UCSD-AML1 (cell line): ENCODE results near the gene SMOC2.

Experiments used
- DNase-seq: peaks from one replicate; lab custom pipeline; 2025; ENCODE audit not compliant: unreplicated experiment; lab: John Stamatoyannopoulos, UW

The SMOC2 gene

GRCh38 chr6:168648240-168649125 lies 207.5 kb downstream of the SMOC2 start:
- DNase-seq = no peak

- no peak for DNase-seq
Observed at GRCh38 chr6:168649209-168649608, 208.2 kb downstream of the SMOC2 start.

- DNase-seq = no peak
Observed at GRCh38 chr6:168650671-168651111, 209.7 kb downstream of the SMOC2 start.

GRCh38 chr6:168655462-168656152 lies 214.6 kb downstream of the SMOC2 start:
- no peak for DNase-seq

DNA sequence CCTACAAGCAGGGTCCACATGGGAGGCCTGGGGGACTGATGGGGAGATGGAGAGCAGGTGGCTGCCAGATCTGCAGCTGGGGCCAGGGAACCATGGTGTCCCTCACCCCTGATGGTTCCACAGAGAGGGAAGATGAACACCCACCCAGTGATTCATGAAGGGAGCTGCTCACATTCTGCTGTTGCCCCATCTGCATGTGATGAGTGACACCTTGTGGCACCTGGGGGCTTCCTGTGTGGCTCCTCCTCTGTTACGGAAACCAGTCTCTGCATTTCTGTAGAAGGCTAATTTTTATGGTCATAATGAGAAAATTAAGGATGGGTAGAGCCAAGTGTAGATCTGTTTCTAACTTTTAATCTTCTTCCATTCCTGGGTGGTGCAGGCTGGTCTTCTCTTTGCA lies 217.1 kb downstream of the SMOC2 start:
- DNase-seq = no peak

DNA sequence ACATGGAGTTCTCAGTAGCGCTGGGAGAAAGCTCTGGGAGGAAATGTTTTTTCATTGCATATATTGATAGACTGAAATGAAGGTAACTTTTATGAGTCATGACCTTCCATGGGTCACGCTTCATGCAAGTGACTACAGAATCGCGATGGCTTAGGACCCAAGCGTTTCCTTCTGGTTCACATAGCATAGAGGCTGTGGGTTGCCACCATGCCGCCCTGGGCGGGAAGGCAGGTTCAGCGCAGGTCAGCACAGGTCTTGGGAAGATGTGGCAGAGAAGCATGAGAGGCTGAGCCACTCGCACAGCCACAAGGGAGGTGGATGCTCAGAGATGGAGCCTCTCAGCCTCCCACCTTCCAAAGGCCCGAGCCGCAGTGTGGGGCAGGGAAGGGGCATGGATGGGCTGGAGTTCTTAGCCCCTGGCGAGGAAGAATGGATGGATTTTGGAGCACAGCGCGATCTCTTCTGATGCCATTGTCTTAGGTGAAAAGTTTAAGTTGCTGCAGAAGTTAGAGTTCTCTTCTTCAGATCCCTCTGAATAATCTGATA lies 219.5 kb downstream of the SMOC2 start:
- DNase-seq = no peak

GRCh38 chr6:168662301-168662936 lies 221.4 kb downstream of the SMOC2 start:
- DNase-seq = no peak

DNA sequence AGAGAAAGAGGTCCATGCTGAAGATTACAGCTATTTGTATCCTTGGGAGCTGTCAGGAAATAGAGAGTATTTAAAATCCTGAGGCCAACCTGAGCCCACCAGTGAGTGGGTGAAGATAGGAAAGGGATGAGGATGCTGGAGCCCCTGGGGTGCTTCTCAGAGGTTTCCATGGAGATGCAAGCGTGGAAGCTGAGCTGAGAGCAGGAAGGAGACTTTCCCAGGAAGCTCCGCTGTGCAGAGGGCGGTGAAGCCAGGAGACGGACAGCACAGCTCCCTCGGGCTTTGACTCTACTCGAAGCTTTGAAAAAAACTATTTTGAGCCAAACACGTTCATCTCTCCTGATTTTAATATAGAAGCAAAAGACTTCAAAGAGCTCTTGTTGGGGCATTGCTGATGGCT lies 222.1 kb downstream of the SMOC2 start:
- DNase-seq = no peak

- DNase-seq = no peak
Observed at GRCh38 chr6:168664956-168665355, 224.0 kb downstream of the SMOC2 start.

- no peak for DNase-seq
Observed at GRCh38 chr6:168666170-168666569, 225.2 kb downstream of the SMOC2 start.

DNA sequence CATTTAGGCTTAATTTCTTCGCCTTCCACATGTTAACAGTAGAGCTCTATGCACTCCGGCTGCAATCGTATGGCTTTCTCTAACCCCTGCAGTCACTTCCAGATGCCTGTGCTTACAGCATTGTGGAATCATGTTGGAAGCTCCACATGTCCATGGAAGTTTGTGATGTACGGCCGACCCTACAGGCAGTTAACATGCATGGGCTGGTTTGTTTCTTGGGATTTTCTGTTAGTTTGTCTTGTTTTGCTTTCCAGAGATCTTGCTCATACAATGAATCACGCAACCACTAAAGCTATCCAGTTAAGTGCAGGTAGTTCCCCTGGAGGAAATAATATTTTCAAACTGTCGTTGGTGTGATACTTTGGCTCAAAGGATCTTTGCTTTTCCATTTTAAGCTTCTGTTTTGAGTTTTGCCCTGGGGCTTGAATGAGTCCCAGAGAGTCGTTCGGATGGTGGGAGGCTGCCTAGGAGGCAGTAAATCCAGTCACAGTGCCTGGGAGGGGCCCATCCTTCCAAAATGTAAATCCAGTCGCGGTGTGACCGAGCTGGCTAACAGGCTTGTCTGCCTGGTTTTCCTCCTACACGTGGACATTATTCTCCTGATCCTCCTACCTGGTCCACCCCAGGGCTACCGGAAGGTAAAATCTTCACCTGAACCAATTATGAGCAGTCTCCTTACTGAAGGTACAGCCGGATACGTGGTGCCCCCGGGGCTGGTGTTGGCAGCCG lies 225.9 kb downstream of the SMOC2 start:
- no peak for DNase-seq

GRCh38 chr6:168667428-168667805 lies 226.4 kb downstream of the SMOC2 start:
- no peak for DNase-seq

- no peak for DNase-seq
Observed at GRCh38 chr6:168670401-168670985, 229.5 kb downstream of the SMOC2 start.

DNA sequence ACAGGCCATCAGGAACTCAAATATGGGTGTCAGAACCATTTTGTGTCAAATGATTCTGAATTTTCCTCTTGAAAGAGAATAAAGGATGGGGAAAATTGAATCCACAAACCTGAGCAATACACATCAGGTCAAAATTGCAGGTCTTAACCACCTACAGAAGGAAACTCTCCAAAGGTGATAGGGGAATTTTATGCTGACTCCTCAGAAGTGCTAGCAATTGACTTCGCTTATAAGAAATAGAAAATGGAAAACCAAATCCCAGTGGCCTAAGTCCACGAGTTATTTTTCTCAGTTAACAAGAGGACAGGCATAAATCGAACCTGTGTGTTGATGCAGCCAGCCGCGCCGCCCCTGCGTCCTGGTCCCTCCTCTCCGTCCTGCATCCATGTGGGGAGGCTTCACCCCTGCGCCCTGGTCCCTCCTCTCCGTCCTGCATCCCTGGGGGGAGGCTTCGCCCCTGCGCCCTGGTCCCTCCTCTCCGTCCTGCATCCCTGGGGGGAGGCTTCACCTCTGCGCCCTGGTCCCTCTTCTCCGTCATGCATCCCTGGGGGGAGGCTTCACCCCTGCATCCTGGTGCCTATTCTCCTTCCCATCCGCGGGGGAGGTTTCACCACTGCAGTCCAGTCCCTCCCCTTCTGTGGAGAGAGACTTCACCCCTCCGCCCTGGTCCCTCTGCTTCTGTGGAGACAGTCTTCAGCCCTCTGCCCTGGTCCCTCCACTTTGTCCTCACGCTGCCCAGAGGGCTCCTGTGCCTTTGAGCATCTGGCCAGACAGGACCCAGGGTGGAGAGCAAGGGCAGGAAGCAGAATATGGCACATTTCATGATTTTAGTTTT lies 230.3 kb downstream of the SMOC2 start:
- no peak for DNase-seq

GRCh38 chr6:168671863-168672546 lies 231.0 kb downstream of the SMOC2 start:
- no peak for DNase-seq

DNA sequence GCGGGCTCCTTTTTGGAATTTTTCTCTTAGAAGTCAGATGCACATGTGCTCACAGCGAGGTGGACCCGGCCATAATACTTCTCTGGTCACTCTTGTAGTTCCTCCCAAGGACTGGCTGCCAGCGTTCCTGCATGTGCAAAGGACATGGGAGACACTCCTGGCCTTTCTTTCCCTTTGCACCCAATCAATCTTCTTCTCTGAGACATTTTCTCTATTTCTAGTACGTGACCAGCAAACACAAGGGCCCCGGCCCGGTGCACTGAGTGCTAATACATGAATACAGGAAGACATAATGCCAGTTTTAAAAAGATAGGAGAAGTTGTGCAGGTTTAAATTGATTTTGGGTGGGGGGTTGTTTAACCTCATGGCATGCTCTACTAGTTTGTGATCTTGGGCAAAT lies 233.6 kb downstream of the SMOC2 start:
- DNase-seq = no peak

DNA sequence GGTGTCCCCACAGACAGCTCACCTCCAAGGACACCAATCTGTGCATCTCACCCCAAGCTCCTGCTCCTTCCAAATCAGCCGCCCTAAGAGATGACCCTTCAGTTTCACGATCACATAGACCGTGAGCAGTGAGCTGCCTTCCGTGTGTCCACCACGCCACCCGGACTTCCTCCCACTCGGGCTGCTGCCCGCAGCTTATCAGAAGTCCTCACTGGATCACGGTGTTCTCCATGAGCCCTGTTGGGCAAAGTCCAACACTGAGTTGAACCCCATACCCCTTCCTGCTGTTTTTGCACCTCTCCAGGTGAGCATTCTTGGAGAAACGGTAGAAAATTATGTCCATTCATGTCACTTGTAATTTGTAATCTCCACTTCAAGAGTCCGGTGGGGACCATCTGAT lies 234.4 kb downstream of the SMOC2 start:
- no peak for DNase-seq

DNA sequence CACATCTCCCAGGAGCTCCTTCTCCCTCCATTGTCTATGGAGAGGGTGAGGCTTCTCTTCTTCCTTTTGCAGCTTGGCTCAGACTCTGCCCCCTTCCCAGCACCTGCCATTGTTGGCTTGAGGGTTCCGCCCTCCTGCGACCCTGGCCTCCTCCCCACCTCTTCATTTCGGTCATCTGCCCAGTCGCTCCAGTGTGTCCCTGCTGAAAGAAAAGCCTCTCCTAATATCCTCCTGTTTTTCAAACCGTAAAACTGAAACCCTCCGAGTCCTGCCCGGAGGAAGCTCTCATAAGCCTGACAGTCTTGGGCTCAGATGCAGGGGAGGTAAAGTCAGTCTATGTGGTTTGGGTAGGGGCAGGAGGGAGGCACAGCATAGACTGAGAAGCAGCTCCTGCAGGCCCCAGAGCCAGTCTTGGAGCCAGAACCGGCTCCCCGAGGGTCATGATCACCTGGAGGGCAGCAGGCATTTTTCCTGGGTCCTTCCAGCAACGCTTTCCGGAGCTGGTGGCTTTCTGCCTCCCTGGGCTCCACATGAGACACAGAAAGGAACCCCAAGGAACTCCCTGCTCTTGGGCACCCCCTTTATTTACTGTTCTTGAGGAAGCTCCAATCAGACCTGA lies 235.1 kb downstream of the SMOC2 start:
- DNase-seq = no peak
